Nephron (organoid): ENCODE results near the gene PTPA.

Experiments
- H3K27ac Mint-ChIP-seq, 3 experiments: 2 replicates each; pipeline ENCODE4 v1.8.0; 2020; ENCODE audit warnings: mixed read lengths in 3 of 3, mild to moderate bottlenecking in 2 of 3, moderate library complexity in 1 of 3
- H3K27me3 Mint-ChIP-seq: 2 replicates; pipeline ENCODE4 v1.8.0; 2021; ENCODE audit warnings: low read depth, mild to moderate bottlenecking, moderate library complexity, mixed read lengths
- H3K36me3 Mint-ChIP-seq: 2 replicates; pipeline ENCODE4 v1.8.0; 2020; ENCODE audit warnings: low read depth, mixed read lengths
- H3K4me1 Mint-ChIP-seq: 2 replicates; pipeline ENCODE4 v1.8.0; 2020; ENCODE audit warnings: mixed read lengths
- H3K4me3 Mint-ChIP-seq, 3 experiments: 2 replicates each; pipeline ENCODE4 v1.8.0; 2020; ENCODE audit warnings: mild to moderate bottlenecking in 3 of 3, mixed read lengths in 3 of 3, moderate library complexity in 2 of 3
- H3K9me3 Mint-ChIP-seq: 2 replicates; pipeline ENCODE4 v1.8.0; 2020; ENCODE audit warnings: mixed read lengths
- TF ChIP-seq, protein P1 (sequence below), 3 experiments: fragments of 200-600 bp; sonication (generic); IDR thresholded peaks; one replicate each; pipeline ENCODE4 v1.5.0; 2021; ENCODE audit warnings: antibody characterized with exemption in 3 of 3; ENCODE audit not compliant: unreplicated experiment in 3 of 3

The PTPA gene

DNA sequence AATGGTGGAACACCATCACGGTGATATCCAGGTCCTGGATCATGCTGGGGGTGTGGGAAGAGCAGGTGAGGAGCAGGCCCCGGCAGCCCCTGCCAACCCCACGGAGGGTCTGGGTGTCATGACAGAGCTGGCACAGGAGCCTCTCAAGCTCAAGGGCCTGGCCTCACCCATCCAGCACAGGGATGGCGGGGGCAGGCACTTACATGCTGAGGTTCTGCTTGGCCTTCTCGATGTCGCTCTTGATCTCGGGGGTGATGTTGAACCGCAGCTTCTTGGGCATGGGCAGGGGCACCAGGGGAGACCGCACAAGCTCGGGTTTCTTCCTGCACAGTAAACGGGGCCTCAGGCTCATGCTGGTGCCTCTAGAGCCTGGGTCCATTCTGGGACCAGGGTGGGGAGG is 12.9 kb upstream of the PTPA start:
- no peak overlapping the region for H3K27ac Mint-ChIP-seq
- H3K36me3 Mint-ChIP-seq = peaks cover 12% of the 10 kb centered on the region
- TF ChIP-seq, protein P1, sequence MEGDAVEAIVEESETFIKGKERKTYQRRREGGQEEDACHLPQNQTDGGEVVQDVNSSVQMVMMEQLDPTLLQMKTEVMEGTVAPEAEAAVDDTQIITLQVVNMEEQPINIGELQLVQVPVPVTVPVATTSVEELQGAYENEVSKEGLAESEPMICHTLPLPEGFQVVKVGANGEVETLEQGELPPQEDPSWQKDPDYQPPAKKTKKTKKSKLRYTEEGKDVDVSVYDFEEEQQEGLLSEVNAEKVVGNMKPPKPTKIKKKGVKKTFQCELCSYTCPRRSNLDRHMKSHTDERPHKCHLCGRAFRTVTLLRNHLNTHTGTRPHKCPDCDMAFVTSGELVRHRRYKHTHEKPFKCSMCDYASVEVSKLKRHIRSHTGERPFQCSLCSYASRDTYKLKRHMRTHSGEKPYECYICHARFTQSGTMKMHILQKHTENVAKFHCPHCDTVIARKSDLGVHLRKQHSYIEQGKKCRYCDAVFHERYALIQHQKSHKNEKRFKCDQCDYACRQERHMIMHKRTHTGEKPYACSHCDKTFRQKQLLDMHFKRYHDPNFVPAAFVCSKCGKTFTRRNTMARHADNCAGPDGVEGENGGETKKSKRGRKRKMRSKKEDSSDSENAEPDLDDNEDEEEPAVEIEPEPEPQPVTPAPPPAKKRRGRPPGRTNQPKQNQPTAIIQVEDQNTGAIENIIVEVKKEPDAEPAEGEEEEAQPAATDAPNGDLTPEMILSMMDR (IDR thresholded peaks at IDR 0.05; ENCODE audit: unreplicated experiment in 3 of 3) = no peak
- no peaks in the 10 kb centered on the region for H3K9me3 Mint-ChIP-seq
- no peaks in the 10 kb centered on the region for H3K27me3 Mint-ChIP-seq
- H3K4me1 Mint-ChIP-seq = no peaks in the 10 kb centered on the region
- H3K4me3 Mint-ChIP-seq = no peak overlapping the region

DNA sequence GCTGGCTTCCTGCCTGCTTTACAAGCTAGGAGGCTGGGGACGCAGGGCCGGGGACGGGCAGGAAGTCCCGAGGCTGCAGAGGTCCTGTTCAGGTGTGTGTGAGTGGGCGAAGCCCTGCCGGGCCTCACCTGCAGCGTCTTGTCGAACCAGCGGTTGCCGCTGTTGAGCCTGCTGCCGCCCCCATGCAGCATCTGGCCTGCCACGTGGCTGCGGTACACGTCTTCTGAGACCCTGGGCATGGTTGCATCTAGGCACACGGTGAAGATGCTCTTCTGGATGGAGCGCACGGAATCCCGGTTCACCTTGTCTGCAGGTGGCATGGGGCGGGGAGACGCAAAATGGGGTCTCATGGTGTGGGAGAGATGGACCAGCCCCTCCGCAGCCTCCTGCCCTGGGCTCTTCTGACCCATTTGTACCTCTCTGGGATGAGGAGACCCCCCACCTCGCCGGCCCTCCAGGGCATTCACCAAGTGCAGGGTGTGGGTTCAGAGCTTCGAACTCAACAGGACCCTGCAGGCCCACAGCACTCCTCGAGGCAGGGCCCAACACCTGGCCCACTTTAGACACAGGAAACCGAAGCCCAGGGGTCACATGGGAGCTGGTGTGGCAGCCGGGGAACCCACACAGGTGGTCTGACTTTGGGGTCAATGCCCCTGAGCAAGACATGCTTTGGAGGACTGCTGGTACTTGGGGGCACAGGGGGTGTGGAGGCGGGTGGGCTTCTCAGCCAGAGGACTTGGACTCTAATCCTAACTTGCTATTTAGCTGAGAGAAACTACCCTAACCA is 10.6 kb upstream of the PTPA start:
- no peak overlapping the region for H3K27ac Mint-ChIP-seq
- H3K4me3 Mint-ChIP-seq = no peak overlapping the region
- peaks cover 12% of the 10 kb centered on the region for H3K36me3 Mint-ChIP-seq
- H3K4me1 Mint-ChIP-seq = no peaks in the 10 kb centered on the region
- TF ChIP-seq, protein P1 (IDR thresholded peaks at IDR 0.05; ENCODE audit: unreplicated experiment in 3 of 3) = no peak
- no peaks in the 10 kb centered on the region for H3K27me3 Mint-ChIP-seq
- no peaks in the 10 kb centered on the region for H3K9me3 Mint-ChIP-seq

- Mint-ChIP-seq H3K27me3 (no peaks in the 10 kb centered on the region), H3K9me3 (no peaks in the 10 kb centered on the region), H3K4me1 (no peaks in the 10 kb centered on the region), H3K4me3 (no peak overlapping the region), H3K36me3 (peaks cover 11% of the 10 kb centered on the region), H3K27ac (no peak overlapping the region)
- TF ChIP-seq, protein P1 (IDR thresholded peaks at IDR 0.05; ENCODE audit: unreplicated experiment in 3 of 3) = no peak
These were observed 9.9 kb upstream of the PTPA start for GRCh38 chr9:129101279-129101678.

GRCh38 chr9:129102095-129102525 is 9.1 kb upstream of the PTPA start:
- H3K4me3 Mint-ChIP-seq = peak overlapping the region in 1 of 3 experiments; percentile 16
- no peaks in the 10 kb centered on the region for H3K9me3 Mint-ChIP-seq
- H3K27ac Mint-ChIP-seq = no peak overlapping the region
- TF ChIP-seq, protein P1 (IDR thresholded peaks at IDR 0.05; ENCODE audit: unreplicated experiment in 3 of 3) = no peak
- peaks cover 9% of the 10 kb centered on the region for H3K36me3 Mint-ChIP-seq
- no peaks in the 10 kb centered on the region for H3K4me1 Mint-ChIP-seq
- H3K27me3 Mint-ChIP-seq = no peaks in the 10 kb centered on the region

DNA sequence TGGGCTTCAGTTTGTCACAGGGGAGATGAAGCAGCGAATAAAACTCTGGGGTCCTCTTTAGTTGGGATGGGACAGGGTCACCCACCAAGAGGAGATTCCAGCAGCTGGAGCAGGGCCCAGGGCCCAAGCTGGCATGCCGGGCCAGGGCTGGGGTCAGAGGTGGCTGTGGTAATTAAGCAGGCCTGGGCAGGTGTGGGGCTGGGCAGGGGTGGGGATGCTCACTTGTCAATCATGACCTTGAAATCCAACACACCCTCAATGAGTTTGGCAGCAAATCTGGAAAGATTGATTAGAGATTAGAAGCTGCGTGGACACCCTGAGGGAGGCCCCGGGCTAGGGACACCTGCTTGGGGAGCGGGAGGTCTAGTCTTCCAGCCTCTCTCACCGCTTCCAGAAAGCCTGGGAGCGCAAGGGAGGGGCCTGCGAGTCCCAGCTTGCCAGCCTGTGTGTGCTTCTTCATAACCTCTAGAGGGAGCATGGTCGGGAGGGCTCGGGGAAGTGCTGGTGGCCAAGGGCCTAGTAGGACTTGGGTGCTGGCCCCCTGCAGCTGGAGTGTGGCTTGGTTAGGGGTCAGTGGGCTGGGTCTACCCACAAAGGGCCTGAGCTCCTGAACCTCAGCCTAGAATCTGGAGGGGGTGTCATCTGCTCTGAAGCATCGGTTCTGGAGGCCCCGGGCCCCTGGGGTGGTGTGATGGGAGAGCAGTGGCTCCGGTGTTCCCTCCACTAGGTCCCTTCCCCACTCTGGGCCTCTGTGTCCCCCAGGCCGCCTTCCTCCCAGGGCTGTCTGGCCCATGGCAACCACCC is 8.2 kb upstream of the PTPA start:
- Mint-ChIP-seq H3K27me3 (no peaks in the 10 kb centered on the region), H3K4me1 (no peaks in the 10 kb centered on the region), H3K27ac (no peak overlapping the region), H3K36me3 (peaks cover 5% of the 10 kb centered on the region), H3K4me3 (peak overlapping the region in 1 of 3 experiments; percentile 16), H3K9me3 (no peaks in the 10 kb centered on the region)
- TF ChIP-seq, protein P1 (IDR thresholded peaks at IDR 0.05; ENCODE audit: unreplicated experiment in 3 of 3) = peak; percentile 38 to 53 (median 49)
